ENCODE measurements around the gene GPR137B. TPM values are rescaled to one million over a fixed set of nuclear protein-coding genes. Genes with fewer than 3 reads are reported as not detected.

GPR137B gene
- total and polyA plus RNA-seq, 2 of the 8 experiments (the other 6 are each of a cell fraction or from before 2014, with no cell fraction given): 6.9 to 7.7 TPM

- TF ChIP-seq CHD7 (IDR thresholded peaks at IDR 0.05; ENCODE audit: insufficient replicate concordance, low read length): no peak
- no peak for TF ChIP-seq YY1 (IDR thresholded peaks at IDR 0.05; ENCODE audit: low read depth, low read length)
- no peak for TF ChIP-seq CTBP2 (IDR thresholded peaks at IDR 0.05; ENCODE audit: borderline replicate concordance, insufficient read depth, insufficient read length, low read length)
- TF ChIP-seq GTF2F1 (IDR thresholded peaks at IDR 0.05; ENCODE audit: borderline replicate concordance, low read depth, low read length): no peak
- no peak for TF ChIP-seq CBX5 (IDR thresholded peaks at IDR 0.05; ENCODE audit: low read depth, low read length)
- no peak for TF ChIP-seq USF2 (IDR thresholded peaks at IDR 0.05; ENCODE audit: low read length)
- TF ChIP-seq RXRA (IDR thresholded peaks at IDR 0.05; ENCODE audit: insufficient read depth, low read depth, low read length): no peak
- TF ChIP-seq SIN3A (conservative IDR thresholded peaks at IDR 0.05 in 1 of 2, IDR thresholded peaks at IDR 0.05 in 1 of 2; ENCODE audit: low read depth in 1 of 2, low read length in 2 of 2): no peak
- TF ChIP-seq POLR2A (IDR thresholded peaks at IDR 0.05; ENCODE audit: control extremely low read depth in 1 of 2, low read depth in 2 of 2, low read length in 2 of 2): no peak
Observed at GRCh38 chr1:236163463-236164153, 21.3 kb downstream of the GPR137B start (continued).
